Progenitor cell of endocrine pancreas (in vitro differentiated cells): Measurements from ENCODE around the gene CLIP4. TPM values are rescaled to one million over a fixed set of nuclear protein-coding genes. Genes with fewer than 3 reads are reported as not detected.

Experiments
- DNase-seq: peaks from one replicate; pipeline ENCODE4 v3.0.0; 2021; ENCODE audit warnings: low spot score; ENCODE audit not compliant: unreplicated experiment
- H3K27ac Mint-ChIP-seq: 2 replicates; pipeline ENCODE4 v1.8.0; 2021; ENCODE audit warnings: mild to moderate bottlenecking, moderate library complexity, mixed read lengths
- H3K27me3 Mint-ChIP-seq: 2 replicates; pipeline ENCODE4 v1.8.0; 2021; ENCODE audit warnings: mixed read lengths
- H3K36me3 Mint-ChIP-seq: 2 replicates; pipeline ENCODE4 v1.8.0; 2022; ENCODE audit warnings: mixed read lengths; ENCODE audit not compliant: insufficient read depth
- H3K4me1 Mint-ChIP-seq: 2 replicates; pipeline ENCODE4 v1.8.0; 2021; ENCODE audit warnings: low read depth, mixed read lengths
- H3K4me3 Mint-ChIP-seq: 2 replicates; pipeline ENCODE4 v1.8.0; 2021; ENCODE audit warnings: low read depth, mild to moderate bottlenecking, moderate library complexity, mixed read lengths
- H3K9me3 Mint-ChIP-seq: 2 replicates; pipeline ENCODE4 v1.8.0; 2021; ENCODE audit warnings: low read depth, mixed read lengths
- CTCF ChIP-seq: fragments of 200-600 bp; sonication (generic); IDR thresholded peaks from one replicate; pipeline ENCODE4 v1.5.0; 2021; ENCODE audit warnings: antibody characterized with exemption, mild to moderate bottlenecking; ENCODE audit not compliant: unreplicated experiment
- total RNA-seq: library from RNA; stranded (reverse); gene quantifications from 2 replicates; pipeline ENCODE4 v1.2.1, GENCODE V29; 2021

The CLIP4 gene
- total RNA-seq, 1 donor from 2014 or later = 13.7 TPM

GRCh38 chr2:29139731-29140130 lies 24.5 kb downstream of the CLIP4 start:
- no peak overlapping the region for H3K27ac Mint-ChIP-seq
- H3K4me3 Mint-ChIP-seq = no peak overlapping the region
- H3K27me3 Mint-ChIP-seq = no peaks in the 10 kb centered on the region
- TF ChIP-seq CTCF = no peak
- H3K36me3 Mint-ChIP-seq = peaks cover 37% of the 10 kb centered on the region
- DNase-seq = no peak
- H3K4me1 Mint-ChIP-seq = no peaks in the 10 kb centered on the region
- H3K9me3 Mint-ChIP-seq = peaks cover 26% of the 10 kb centered on the region

- Mint-ChIP-seq H3K36me3 (peaks cover 28% of the 10 kb centered on the region), H3K4me1 (peaks cover 4% of the 10 kb centered on the region), H3K27me3 (no peaks in the 10 kb centered on the region), H3K4me3 (no peak overlapping the region), H3K27ac (no peak overlapping the region), H3K9me3 (peaks cover 13% of the 10 kb centered on the region)
- TF ChIP-seq CTCF = no peak
- no peak for DNase-seq
Measured at GRCh38 chr2:29143657-29144056, 28.4 kb downstream of the CLIP4 start.

GRCh38 chr2:29146197-29146596 lies 31.0 kb downstream of the CLIP4 start:
- no peak for TF ChIP-seq CTCF
- Mint-ChIP-seq H3K4me1 (peaks cover 4% of the 10 kb centered on the region), H3K36me3 (peaks cover 12% of the 10 kb centered on the region), H3K27ac (no peak overlapping the region), H3K9me3 (no peaks in the 10 kb centered on the region), H3K4me3 (no peak overlapping the region), H3K27me3 (no peaks in the 10 kb centered on the region)
- DNase-seq = no peak

- TF ChIP-seq CTCF = no peak
- H3K4me3 Mint-ChIP-seq = no peak overlapping the region
- DNase-seq = no peak
- peaks cover 4% of the 10 kb centered on the region for H3K4me1 Mint-ChIP-seq
- no peaks in the 10 kb centered on the region for H3K9me3 Mint-ChIP-seq
- no peaks in the 10 kb centered on the region for H3K27me3 Mint-ChIP-seq
- H3K36me3 Mint-ChIP-seq = peaks cover 18% of the 10 kb centered on the region
- H3K27ac Mint-ChIP-seq = no peak overlapping the region
Measured at GRCh38 chr2:29147963-29148362, 32.7 kb downstream of the CLIP4 start.

GRCh38 chr2:29154610-29155009 lies 39.4 kb downstream of the CLIP4 start:
- DNase-seq = no peak
- Mint-ChIP-seq H3K4me1 (no peaks in the 10 kb centered on the region), H3K9me3 (no peaks in the 10 kb centered on the region), H3K36me3 (peaks cover 17% of the 10 kb centered on the region), H3K27me3 (no peaks in the 10 kb centered on the region), H3K4me3 (no peak overlapping the region), H3K27ac (no peak overlapping the region)
- no peak for TF ChIP-seq CTCF
